C1 segment of cervical spinal cord (tissue), 14 donors: ENCODE data around the gene CASKIN2.
A peak's percentile ranks its signal among the peaks of the same experiment; 100 is the strongest.

Source experiments
- DNase-seq, 14 donors: peaks; one replicate each; lab custom pipeline; 2025; lab: John Stamatoyannopoulos, UW

Gene CASKIN2

GRCh38 chr17:75504347-75505151, 10.8 kb downstream of the CASKIN2 start:
- DNase-seq: peak in 1 of 14 donors; percentile 19

- no peak for DNase-seq
Measured at GRCh38 chr17:75503976-75504346, 11.4 kb downstream of the CASKIN2 start.

- DNase-seq: no peak
Measured at GRCh38 chr17:75503337-75503950, 11.9 kb downstream of the CASKIN2 start.

- DNase-seq: no peak
Measured at GRCh38 chr17:75502721-75503329, 12.5 kb downstream of the CASKIN2 start.

- DNase-seq: no peak
Measured at GRCh38 chr17:75502072-75502720, 13.1 kb downstream of the CASKIN2 start.

GRCh38 chr17:75501378-75502071, 13.8 kb downstream of the CASKIN2 start:
- DNase-seq: peak in 12 of 14 donors; percentile 50 to 87 (median 76)

- no peak for DNase-seq
Measured at GRCh38 chr17:75500419-75501216, 14.7 kb downstream of the CASKIN2 start.

GRCh38 chr17:75499313-75500022, 15.9 kb downstream of the CASKIN2 start:
- DNase-seq: peak in 1 of 14 donors; percentile 44

- DNase-seq: no peak
Measured at GRCh38 chr17:75498726-75499213, 16.6 kb downstream of the CASKIN2 start.

- DNase-seq: no peak
Measured at GRCh38 chr17:75498039-75498725, 17.2 kb downstream of the CASKIN2 start.

- DNase-seq: no peak
Measured at GRCh38 chr17:75496005-75496404, 19.3 kb downstream of the CASKIN2 start.

GRCh38 chr17:75494326-75494877, 20.9 kb downstream of the CASKIN2 start:
- no peak for DNase-seq

- no peak for DNase-seq
Measured at GRCh38 chr17:75493476-75494129, 21.7 kb downstream of the CASKIN2 start.

GRCh38 chr17:75492555-75493168, 22.7 kb downstream of the CASKIN2 start:
- peak in 1 of 14 donors; percentile 39 for DNase-seq

GRCh38 chr17:75491680-75492079, 23.7 kb downstream of the CASKIN2 start:
- no peak for DNase-seq

GRCh38 chr17:75490953-75491649, 24.2 kb downstream of the CASKIN2 start:
- no peak for DNase-seq

GRCh38 chr17:75490173-75490743, 25.1 kb downstream of the CASKIN2 start:
- DNase-seq: peak in 1 of 14 donors; percentile 57
